ENCODE results near the gene FILIP1. TPM values are rescaled to one million over a fixed set of nuclear protein-coding genes. Genes with fewer than 3 reads are reported as not detected.

The FILIP1 gene
- total and polyA plus RNA-seq, 2 of the 8 experiments (the other 6 are each of a cell fraction or from before 2014, with no cell fraction given), result 2.4 to 5.7 TPM

GRCh38 chr6:75481394-75481793 is 12.2 kb downstream of the FILIP1 start:
- FAIRE-seq, result peak; percentile 13
- Histone ChIP-seq H4K20me1 (replicated peaks in 1 of 2; ENCODE audit: control insufficient read depth in 1 of 2, insufficient read depth in 2 of 2, low read length in 2 of 2) (no peaks in the 10 kb centered on the region), H2AFZ (ENCODE audit: low read length) (peak overlapping the region; percentile 80), H3K4ac (replicated peaks; ENCODE audit: insufficient read length, low read depth, low read length) (no peak overlapping the region), H3K4me3 (ENCODE audit: extremely low read depth in 1 of 4, insufficient read depth in 2 of 4, low read depth in 3 of 4, low read length in 4 of 4) (no peak overlapping the region), H3K79me2 (ENCODE audit: control insufficient read depth in 1 of 2, insufficient read depth in 2 of 2, low read length in 2 of 2) (no peaks in the 10 kb centered on the region), H3K79me1 (ENCODE audit: low read depth, low read length) (no peaks in the 10 kb centered on the region), H4K5ac (ENCODE audit: insufficient read length, low read depth, low read length) (no peak overlapping the region), H3K36me3 (ENCODE audit: control insufficient read depth in 2 of 4, insufficient read depth in 4 of 4, low read length in 3 of 4) (no peaks in the 10 kb centered on the region), H4K8ac (ENCODE audit: extremely low read depth, insufficient read depth, low read length) (no peak overlapping the region), H3K14ac (ENCODE audit: insufficient read length) (no peak overlapping the region), H4K91ac (replicated peaks; ENCODE audit: insufficient read length, low read length) (no peak overlapping the region), H2BK20ac (ENCODE audit: low read length) (no peak overlapping the region), H2AK5ac (ENCODE audit: low read depth, low read length) (no peak overlapping the region), H3K9ac (replicated peaks in 1 of 4; ENCODE audit: extremely low read depth in 1 of 4, low read depth in 3 of 4, low read length in 3 of 4) (no peak overlapping the region), H3K23ac (ENCODE audit: insufficient read length) (no peak overlapping the region), H3K4me2 (ENCODE audit: insufficient read depth in 1 of 2, low read depth in 2 of 2, low read length in 2 of 2) (no peak overlapping the region), H3K56ac (replicated peaks; ENCODE audit: insufficient read length, low read depth, low read length) (no peak overlapping the region), H3K4me1 (replicated peaks in 1 of 4; ENCODE audit: control insufficient read depth in 3 of 4, insufficient read depth in 4 of 4, low read length in 3 of 4) (peaks cover 0 to 10% (median 2%) of the 10 kb centered on the region in 4 experiments; a peak in 3 of 7 replicates), H3K9me3 (ENCODE audit: insufficient read depth in 2 of 2, low read depth in 1 of 2, low read length in 1 of 2) (no peaks in the 10 kb centered on the region), H3K27me3 (replicated peaks in 1 of 4; ENCODE audit: control insufficient read depth in 3 of 4, extremely low read depth in 1 of 4, insufficient read depth in 3 of 4, low read length in 3 of 4) (no peaks in the 10 kb centered on the region), H2BK5ac (ENCODE audit: low read depth, low read length) (peak overlapping the region; percentile 20; the same call in 1 of the 2 replicates), H2BK120ac (replicated peaks; ENCODE audit: low read depth, low read length) (no peak overlapping the region), H2BK15ac (ENCODE audit: low read length) (no peak overlapping the region), H3K27ac (ENCODE audit: low read depth, low read length) (no peak overlapping the region), H3K23me2 (ENCODE audit: low read depth, low read length) (peaks cover 1% of the 10 kb centered on the region; the same call in 1 of the 2 replicates), H2BK12ac (ENCODE audit: low read depth, low read length) (peak overlapping the region; percentile 85; the same call in 1 of the 2 replicates), H3K18ac (ENCODE audit: extremely low read depth, low read length) (no peak overlapping the region)
- CTCF ChIA-PET (ENCODE audit: partially characterized antibody), result interaction anchor here (1.3 to 2.2 kb wide), 3 partner anchors 10 to 113 kb away, joined by 6 to 12 read pairs (median 7); partner anchors contain the start of gene FILIP1
- 52% methylated on average over 1 of the region's 1 CpG; no CpG with 5 or more reads in 1 of the 2 experiments for WGBS, 2 experiments (ENCODE audit: extremely low coverage in 1 of 2, insufficient coverage in 1 of 2, insufficient read length in 1 of 2, insufficient replicate concordance in 2 of 2, low coverage in 1 of 2, low lambda C conversion rate in 2 of 2, missing lambda C conversion rate in 1 of 2)
- TF ChIP-seq ZNF274 (IDR thresholded peaks at IDR 0.05; ENCODE audit: borderline replicate concordance, extremely low read depth, low read length) (no peak), YY1 (IDR thresholded peaks at IDR 0.05; ENCODE audit: low read depth, low read length) (no peak), TBP (IDR thresholded peaks at IDR 0.05; ENCODE audit: low read depth, low read length) (no peak), POLR2AphosphoS5 (IDR thresholded peaks at IDR 0.05; ENCODE audit: low read depth, low read length) (no peak), NRF1 (IDR thresholded peaks at IDR 0.05; ENCODE audit: low read depth, low read length) (no peak), ASH2L (IDR thresholded peaks at IDR 0.05; ENCODE audit: low read length) (no peak), RAD21 (IDR thresholded peaks at IDR 0.05 in 1 of 2, conservative IDR thresholded peaks at IDR 0.05 in 1 of 2; ENCODE audit: low read depth in 2 of 2, low read length in 2 of 2) (no peak), ATF3 (IDR thresholded peaks at IDR 0.05; ENCODE audit: insufficient read depth, low read depth, low read length) (no peak), NANOG (IDR thresholded peaks at IDR 0.05; ENCODE audit: insufficient read depth, low read depth, low read length, poor library complexity, severe bottlenecking) (no peak), TAF7 (optimal IDR thresholded peaks at IDR 0.05; ENCODE audit: borderline replicate concordance, low read depth, low read length) (no peak)
- TF ChIP-seq, protein P1, sequence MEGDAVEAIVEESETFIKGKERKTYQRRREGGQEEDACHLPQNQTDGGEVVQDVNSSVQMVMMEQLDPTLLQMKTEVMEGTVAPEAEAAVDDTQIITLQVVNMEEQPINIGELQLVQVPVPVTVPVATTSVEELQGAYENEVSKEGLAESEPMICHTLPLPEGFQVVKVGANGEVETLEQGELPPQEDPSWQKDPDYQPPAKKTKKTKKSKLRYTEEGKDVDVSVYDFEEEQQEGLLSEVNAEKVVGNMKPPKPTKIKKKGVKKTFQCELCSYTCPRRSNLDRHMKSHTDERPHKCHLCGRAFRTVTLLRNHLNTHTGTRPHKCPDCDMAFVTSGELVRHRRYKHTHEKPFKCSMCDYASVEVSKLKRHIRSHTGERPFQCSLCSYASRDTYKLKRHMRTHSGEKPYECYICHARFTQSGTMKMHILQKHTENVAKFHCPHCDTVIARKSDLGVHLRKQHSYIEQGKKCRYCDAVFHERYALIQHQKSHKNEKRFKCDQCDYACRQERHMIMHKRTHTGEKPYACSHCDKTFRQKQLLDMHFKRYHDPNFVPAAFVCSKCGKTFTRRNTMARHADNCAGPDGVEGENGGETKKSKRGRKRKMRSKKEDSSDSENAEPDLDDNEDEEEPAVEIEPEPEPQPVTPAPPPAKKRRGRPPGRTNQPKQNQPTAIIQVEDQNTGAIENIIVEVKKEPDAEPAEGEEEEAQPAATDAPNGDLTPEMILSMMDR (IDR thresholded peaks at IDR 0.05; ENCODE audit: control extremely low read depth in 1 of 3, insufficient read depth in 1 of 3, low read depth in 1 of 3, low read length in 3 of 3), result no peak
- POLR2A ChIA-PET (ENCODE audit: partially characterized antibody), result no interaction called here
- no peak for DNase-seq (ENCODE audit: low read depth in 1 of 2, low spot score in 2 of 2)

Measured in H1 (cell line).